ENCODE measurements around the gene SLC52A1.

- TF ChIP-seq, protein P1, sequence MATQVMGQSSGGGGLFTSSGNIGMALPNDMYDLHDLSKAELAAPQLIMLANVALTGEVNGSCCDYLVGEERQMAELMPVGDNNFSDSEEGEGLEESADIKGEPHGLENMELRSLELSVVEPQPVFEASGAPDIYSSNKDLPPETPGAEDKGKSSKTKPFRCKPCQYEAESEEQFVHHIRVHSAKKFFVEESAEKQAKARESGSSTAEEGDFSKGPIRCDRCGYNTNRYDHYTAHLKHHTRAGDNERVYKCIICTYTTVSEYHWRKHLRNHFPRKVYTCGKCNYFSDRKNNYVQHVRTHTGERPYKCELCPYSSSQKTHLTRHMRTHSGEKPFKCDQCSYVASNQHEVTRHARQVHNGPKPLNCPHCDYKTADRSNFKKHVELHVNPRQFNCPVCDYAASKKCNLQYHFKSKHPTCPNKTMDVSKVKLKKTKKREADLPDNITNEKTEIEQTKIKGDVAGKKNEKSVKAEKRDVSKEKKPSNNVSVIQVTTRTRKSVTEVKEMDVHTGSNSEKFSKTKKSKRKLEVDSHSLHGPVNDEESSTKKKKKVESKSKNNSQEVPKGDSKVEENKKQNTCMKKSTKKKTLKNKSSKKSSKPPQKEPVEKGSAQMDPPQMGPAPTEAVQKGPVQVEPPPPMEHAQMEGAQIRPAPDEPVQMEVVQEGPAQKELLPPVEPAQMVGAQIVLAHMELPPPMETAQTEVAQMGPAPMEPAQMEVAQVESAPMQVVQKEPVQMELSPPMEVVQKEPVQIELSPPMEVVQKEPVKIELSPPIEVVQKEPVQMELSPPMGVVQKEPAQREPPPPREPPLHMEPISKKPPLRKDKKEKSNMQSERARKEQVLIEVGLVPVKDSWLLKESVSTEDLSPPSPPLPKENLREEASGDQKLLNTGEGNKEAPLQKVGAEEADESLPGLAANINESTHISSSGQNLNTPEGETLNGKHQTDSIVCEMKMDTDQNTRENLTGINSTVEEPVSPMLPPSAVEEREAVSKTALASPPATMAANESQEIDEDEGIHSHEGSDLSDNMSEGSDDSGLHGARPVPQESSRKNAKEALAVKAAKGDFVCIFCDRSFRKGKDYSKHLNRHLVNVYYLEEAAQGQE (IDR thresholded peaks at IDR 0.05; ENCODE audit: insufficient read depth in 1 of 2, low read depth in 2 of 2, low read length in 2 of 2), result no peak
- TF ChIP-seq SIN3A (IDR thresholded peaks at IDR 0.05; ENCODE audit: borderline replicate concordance, insufficient read depth, low read length) (no peak), POLR2AphosphoS5 (IDR thresholded peaks at IDR 0.05; ENCODE audit: low read depth, low read length) (no peak)
Observed at GRCh38 chr17:5080591-5080990, 45.4 kb upstream of the SLC52A1 start.
